Gastroesophageal sphincter (tissue), 3 donors: ENCODE results near the gene TMEM161B.

Source experiments
- CTCF ChIP-seq, 4 experiments: fragments of 200-600 bp in 2 of 4; fragments of 450-650 bp in 2 of 4; sonication (generic) in 1 of 4; IDR thresholded peaks; one replicate each; pipeline ENCODE4 v1.5.1; 2017 to 2019; ENCODE audit warnings: antibody characterized with exemption in 4 of 4, mild to moderate bottlenecking in 2 of 4, moderate library complexity in 2 of 4
- EP300 ChIP-seq: sonication (generic); formaldehyde crosslinking; IDR thresholded peaks from one replicate; pipeline ENCODE4 v1.6.1; 2017; ENCODE audit warnings: antibody characterized with exemption, mild to moderate bottlenecking
- POLR2A ChIP-seq, 2 donors: fragments of 450-650 bp; IDR thresholded peaks; one replicate each; pipeline ENCODE4 v1.6.1; 2017; ENCODE audit warnings: antibody characterized with exemption in 2 of 2, mild to moderate bottlenecking in 2 of 2, moderate library complexity in 1 of 2
- POLR2AphosphoS5 ChIP-seq: sonication (generic); formaldehyde crosslinking; IDR thresholded peaks from one replicate; pipeline ENCODE4 v1.6.1; 2017; ENCODE audit warnings: antibody characterized with exemption

GRCh38 chr5:88230546-88231066, 38.0 kb downstream of the TMEM161B start:
- TF ChIP-seq CTCF (IDR thresholded peaks at IDR 0.05), result no peak
- TF ChIP-seq POLR2AphosphoS5, result no peak
- TF ChIP-seq POLR2A (IDR thresholded peaks at IDR 0.05), result no peak
- no peak for TF ChIP-seq EP300
